HG03469 (cell line): ENCODE results near the gene PCSK7.
"Not testable (repeated sequence)": the region's sequence is repeated elsewhere in the genome, so short reads cannot be mapped to it uniquely, and the experiment has no call there.

Experiments used
- ATAC-seq: cut with Tn5 transposase; IDR thresholded peaks from one replicate; pipeline ENCODE4 v1.9.1; 2021; ENCODE audit warnings: mild to moderate bottlenecking, moderate library complexity, moderate number of reproducible peaks; ENCODE audit not compliant: unreplicated experiment

PCSK7 gene

GRCh38 chr11:117185736-117186430, 46.0 kb downstream of the PCSK7 start:
- ATAC-seq = no peak

- ATAC-seq = no peak
These were observed 48.0 kb downstream of the PCSK7 start for GRCh38 chr11:117183724-117184349.

DNA sequence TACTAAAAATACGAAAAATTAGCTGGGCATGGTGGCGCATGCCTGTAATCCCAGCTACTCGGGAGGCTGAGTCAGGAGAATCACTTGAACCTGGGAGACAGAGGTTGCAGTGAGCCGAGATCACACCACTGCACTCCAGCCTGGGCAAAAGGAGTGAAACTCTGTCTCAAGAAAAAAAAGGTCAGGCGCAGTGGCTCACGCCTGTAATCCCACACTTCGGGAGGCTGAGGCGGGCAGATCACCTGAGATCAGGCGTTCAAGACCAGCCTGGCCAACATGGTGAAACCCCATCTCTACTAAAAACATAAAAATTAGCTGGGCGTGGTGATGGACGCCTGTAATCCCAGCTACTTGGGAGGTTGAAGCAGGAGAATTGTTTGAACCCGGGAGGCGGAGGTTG, 48.7 kb downstream of the PCSK7 start:
- ATAC-seq = not testable (repeated sequence)

DNA sequence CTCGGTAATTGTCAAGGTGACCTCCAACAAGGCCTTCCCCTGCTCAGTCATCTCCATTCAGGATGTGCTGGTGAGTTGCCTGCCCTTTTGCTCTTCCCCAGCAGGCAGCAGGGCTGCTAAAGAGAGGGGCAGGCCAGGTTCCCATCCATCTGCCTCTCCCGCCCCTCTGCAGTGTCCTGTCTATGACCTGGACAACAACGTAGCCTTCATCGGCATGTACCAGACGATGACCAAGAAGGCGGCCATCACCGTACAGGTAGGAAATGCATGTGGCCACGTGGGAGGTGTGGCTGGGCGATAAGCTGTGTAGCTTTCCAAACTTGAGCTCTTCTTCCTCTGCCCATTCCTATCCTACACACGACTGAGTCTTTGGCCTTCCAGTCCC, 49.3 kb downstream of the PCSK7 start:
- no peak for ATAC-seq

- no peak for ATAC-seq
These were observed 50.0 kb downstream of the PCSK7 start for GRCh38 chr11:117181586-117182550.

DNA sequence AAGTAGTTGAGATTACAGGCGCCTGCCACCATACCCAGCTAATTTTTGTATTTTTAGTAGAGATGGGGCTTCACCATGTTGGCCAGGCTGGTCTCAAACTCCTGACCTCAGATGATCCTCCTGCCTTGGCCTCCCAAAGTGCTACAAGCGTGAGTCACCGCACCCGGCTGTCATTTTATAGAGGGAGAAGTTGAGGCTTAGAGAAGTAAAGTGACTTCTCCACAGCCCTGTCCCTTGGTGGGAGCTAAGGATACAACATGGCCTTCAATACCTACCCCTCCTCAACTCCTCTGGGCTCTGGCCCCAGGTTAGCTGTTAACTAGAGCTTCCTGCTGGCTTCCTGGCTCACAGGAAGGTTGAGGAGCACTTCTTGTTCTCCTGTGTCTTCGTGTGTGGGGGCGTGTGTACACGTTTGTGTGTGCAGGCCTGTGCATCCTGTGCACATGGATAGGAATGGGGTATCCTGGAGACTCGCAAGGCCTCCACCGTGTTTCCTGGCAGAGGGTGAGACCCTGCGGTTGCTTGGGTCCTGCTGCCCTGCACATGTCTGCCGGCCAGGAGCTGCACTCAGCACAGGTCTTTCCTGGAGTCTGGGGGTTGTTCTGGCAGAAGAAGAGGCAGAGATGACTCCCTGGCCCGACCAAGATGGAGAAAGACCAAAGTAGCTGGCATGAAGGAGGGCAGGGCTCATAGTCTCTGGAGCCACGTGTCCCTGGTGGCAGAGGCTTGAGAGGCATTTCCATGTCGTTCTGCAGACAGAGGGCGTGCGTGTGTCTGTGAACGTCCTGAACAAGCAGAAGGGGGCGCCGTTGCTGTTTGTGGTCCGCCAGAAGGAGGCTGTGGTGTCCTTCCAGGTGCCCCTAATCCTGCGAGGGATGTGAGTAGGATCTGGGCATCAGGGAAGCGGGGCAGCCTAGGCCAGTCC, 51.0 kb downstream of the PCSK7 start:
- ATAC-seq = no peak

DNA sequence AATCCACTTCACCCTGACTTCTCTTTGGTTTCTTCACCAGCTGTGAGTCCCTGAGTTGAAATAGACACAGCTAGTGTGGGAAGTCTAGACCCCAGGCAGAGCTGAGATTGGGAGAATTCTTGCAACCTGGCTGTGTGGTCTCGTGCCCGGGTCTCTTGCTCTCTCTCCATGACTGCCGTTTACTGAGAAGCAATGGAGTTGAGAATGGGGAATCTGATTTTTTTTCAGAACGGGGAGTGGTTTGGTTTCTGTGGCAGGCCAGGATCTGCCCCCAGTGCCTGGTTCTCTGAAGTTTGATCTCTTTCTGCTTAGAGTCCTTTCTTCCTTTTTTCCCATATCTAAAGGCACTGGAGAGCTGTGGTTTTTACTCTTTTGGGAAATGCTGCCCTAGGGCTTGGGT, 51.9 kb downstream of the PCSK7 start:
- ATAC-seq = no peak

DNA sequence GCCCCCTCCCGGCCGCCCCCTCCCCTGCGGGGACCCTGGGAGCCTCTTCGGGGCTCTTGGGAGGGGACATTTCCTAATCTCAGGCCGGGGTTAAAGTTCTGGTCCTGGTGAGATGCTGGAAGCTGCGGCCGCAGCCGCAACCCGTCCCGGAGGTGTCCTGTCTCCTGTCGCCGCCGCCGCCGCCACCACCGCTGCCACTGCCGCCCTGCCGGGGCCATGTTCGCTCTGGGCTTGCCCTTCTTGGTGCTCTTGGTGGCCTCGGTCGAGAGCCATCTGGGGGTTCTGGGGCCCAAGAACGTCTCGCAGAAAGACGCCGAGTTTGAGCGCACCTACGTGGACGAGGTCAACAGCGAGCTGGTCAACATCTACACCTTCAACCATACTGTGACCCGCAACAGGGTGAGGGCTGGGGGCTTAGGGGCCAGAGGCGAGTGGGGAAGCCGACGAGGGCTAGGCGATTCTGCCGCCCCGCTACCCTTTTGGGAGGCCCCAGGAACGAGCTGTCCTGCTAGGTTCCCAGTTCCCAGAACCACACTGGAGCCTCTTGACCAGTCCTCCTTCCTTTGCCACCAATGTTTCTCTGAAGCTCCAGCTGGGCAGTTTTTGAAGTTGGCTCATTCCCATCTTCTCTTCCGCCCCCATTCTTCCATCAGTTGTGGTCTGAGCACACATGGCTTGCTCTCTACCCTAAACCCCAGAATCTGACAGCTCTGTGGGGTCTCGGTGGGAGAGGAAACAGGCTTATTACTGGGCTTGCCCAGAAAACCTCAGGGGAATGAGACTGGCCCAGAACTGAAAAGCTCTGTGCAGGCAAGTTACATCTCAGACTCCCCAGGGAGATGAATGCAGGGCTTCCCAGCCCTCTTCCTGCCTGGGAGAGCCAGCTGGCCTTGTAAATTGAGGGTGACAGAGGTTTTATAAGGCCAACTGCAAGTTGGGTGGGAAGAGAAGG, 52.5 kb downstream of the PCSK7 start:
- ATAC-seq = no peak

- ATAC-seq = peak; percentile 81
These were observed 53.5 kb downstream of the PCSK7 start, which contains the start of gene SIDT2 for GRCh38 chr11:117178210-117179034. Gene SIDT2, plus strand, starts transcription at chr11:117178743. Its CDS starts 521 bp downstream, at chr11:117179264.

DNA sequence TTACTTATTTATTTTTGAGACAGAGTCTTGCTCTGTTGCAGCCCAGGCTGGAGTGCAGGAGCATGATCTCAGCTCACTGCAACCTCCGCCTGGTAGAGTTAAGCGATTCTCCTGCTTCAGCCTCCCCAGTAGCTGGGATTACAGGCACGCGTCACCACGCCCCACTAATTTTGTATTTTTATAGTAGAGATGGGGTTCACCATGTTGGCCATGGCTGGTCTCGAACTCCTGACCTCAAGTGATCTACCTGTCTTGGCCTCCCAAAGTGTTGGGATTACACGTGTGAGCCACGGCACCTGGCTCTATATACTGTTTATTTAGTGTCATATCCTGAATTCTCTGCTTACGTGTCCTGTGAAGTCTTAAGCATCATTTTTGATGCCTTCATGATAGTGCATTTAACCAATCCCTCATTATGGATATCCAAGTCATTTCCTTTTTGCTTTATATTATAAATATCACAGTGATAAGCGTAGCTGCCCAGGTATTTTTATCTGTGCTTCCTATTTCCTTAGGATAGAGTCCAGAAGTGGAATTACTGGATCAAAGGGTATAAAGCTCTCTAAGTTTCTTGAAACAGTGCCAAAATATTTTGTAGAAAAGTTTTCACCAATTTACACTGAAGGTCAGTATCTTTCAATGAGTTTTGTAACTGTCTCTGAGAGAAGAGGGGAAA, 54.2 kb downstream of the PCSK7 start:
- ATAC-seq = no peak

DNA sequence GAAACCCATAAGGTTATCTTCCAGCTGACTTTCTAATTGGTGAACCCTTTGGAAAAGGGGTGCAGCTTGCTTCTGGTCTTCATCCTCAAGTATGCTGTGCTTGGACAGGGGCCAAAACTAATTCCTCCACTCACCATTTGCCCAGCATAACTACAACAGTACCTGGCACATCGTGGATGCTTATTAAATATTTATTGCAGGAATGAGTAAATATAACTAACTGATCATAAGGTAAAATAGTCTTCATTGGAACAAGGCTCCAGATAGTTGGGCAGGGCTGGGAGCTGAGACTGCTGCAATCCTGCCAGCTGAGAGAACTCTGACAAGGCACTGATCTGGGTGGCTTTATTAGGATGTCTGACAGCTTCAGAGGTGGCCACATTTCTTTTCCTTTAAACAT, 55.7 kb downstream of the PCSK7 start:
- no peak for ATAC-seq

- ATAC-seq = no peak
These were observed 56.1 kb downstream of the PCSK7 start for GRCh38 chr11:117175781-117176180.

- ATAC-seq = no peak
These were observed 56.8 kb downstream of the PCSK7 start for GRCh38 chr11:117175104-117175503.

DNA sequence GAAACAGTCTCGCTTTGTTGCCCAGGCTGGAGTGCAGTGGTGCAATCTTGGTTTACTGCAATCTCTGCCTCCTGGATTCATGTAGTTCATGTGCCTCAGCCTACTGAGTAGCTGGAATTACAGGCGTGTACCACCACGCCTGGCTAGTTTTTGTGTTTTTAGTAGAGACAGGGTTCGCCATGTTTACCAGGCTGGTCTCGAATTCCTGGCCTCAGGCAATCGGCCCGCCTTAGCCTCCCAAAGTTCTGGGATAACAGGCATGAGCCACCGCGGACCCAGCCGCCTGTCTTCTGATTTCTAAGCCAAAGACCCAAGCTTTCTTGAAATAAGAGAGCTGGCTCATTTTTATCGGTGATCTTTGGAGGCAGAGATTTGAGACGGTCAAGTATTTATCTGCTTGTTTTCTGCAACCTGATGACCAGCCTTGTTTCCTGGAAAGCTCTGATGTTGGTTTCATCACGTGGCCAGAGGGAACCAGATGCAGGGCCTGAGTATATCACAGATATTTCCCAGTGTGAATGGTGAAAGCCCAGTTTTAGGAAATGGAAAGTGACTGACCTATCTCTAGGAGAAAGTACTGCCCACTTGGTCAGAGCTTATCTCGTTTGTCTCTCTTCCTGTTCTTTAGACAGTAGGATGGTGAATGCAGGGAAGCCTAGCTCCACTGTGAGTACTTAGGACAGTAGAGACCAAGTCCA, 59.0 kb downstream of the PCSK7 start:
- ATAC-seq = no peak

- ATAC-seq = no peak
These were observed 60.3 kb downstream of the PCSK7 start for GRCh38 chr11:117171404-117172061.

- ATAC-seq = no peak
These were observed 60.9 kb downstream of the PCSK7 start for GRCh38 chr11:117171007-117171403.

DNA sequence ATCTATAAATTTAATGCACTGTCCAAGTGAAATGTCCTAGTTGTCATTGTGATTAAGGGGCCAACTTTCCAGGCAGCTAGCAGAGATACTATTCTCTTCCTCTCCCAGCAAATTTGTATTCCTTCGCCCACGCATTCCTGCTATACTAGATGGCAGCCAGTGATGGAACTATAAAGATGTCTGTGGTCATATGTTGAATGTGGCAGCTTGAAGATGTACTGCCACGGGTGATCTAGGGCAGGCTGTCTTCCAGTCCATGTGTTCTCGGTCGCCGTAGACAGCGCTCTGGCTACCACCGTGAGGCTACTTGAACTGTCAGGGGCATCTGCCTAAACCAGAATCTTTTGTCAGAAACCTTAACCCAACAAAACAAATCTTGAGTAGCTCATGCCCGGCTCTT, 61.7 kb downstream of the PCSK7 start:
- ATAC-seq = no peak
